Trophoblast cell (in vitro differentiated cells and primary cell): ENCODE measurements around the gene TSSK2.

Experiments used
- DNase-seq, 2 donors: peaks; one replicate each; pipeline ENCODE4 v3.0.0-alpha.2; 2016
- H2AFZ ChIP-seq: 2 replicates; pipeline ENCODE4 v1.6.1; 2013; ENCODE audit warnings: low read length, moderate library complexity, mild to moderate bottlenecking; ENCODE audit not compliant: insufficient read depth, poor library complexity
- H2AK5ac ChIP-seq: 2 replicates; pipeline ENCODE4 v1.6.1; 2013; ENCODE audit warnings: mild to moderate bottlenecking, low read length
- H2BK120ac ChIP-seq: 2 replicates; pipeline ENCODE4 v1.6.1; 2013; ENCODE audit warnings: low read length, mild to moderate bottlenecking, moderate library complexity; ENCODE audit not compliant: insufficient read depth, poor library complexity
- H2BK12ac ChIP-seq: 2 replicates; pipeline ENCODE4 v1.6.1; 2013; ENCODE audit warnings: mild to moderate bottlenecking, low read length, moderate library complexity
- H2BK5ac ChIP-seq: 2 replicates; pipeline ENCODE4 v1.6.1; 2013; ENCODE audit warnings: low read length, low read depth, moderate library complexity, mild to moderate bottlenecking; ENCODE audit not compliant: poor library complexity
- H3K14ac ChIP-seq: 2 replicates; pipeline ENCODE4 v1.6.1; 2013; ENCODE audit warnings: mild to moderate bottlenecking, low read length
- H3K18ac ChIP-seq: 2 replicates; pipeline ENCODE4 v1.6.1; 2013; ENCODE audit warnings: mild to moderate bottlenecking, low read length
- H3K23ac ChIP-seq: 2 replicates; pipeline ENCODE4 v1.6.1; 2013; ENCODE audit warnings: low read length
- H3K27ac ChIP-seq: 2 replicates; pipeline ENCODE4 v1.5.1; 2013; ENCODE audit warnings: low read depth, mild to moderate bottlenecking, inconsistent platforms, low read length, moderate library complexity
- H3K27me3 ChIP-seq: 2 replicates; pipeline ENCODE4 v1.6.1; 2013; ENCODE audit warnings: inconsistent platforms, mild to moderate bottlenecking, low read length, moderate library complexity; ENCODE audit not compliant: insufficient read depth
- H3K36me3 ChIP-seq, 2 experiments: 1 replicate in 1 of 2; 2 replicates in 1 of 2; pipeline ENCODE4 v1.6.1; 2013; ENCODE audit warnings: low read length in 2 of 2, mild to moderate bottlenecking in 2 of 2, moderate library complexity in 1 of 2; ENCODE audit not compliant: insufficient read depth in 2 of 2, control insufficient read depth in 1 of 2
- H3K4ac ChIP-seq: 2 replicates; pipeline ENCODE4 v1.6.1; 2013; ENCODE audit warnings: low read depth, mild to moderate bottlenecking, low read length, moderate library complexity
- H3K4me1 ChIP-seq, 2 experiments: 1 replicate in 1 of 2; 2 replicates in 1 of 2; pipeline ENCODE4 v1.6.1; 2013; ENCODE audit warnings: low read length in 2 of 2, mild to moderate bottlenecking in 2 of 2, moderate library complexity in 1 of 2; ENCODE audit not compliant: insufficient read depth in 2 of 2, control insufficient read depth in 1 of 2
- H3K4me2 ChIP-seq: 2 replicates; pipeline ENCODE4 v1.6.1; 2013; ENCODE audit warnings: inconsistent platforms, mild to moderate bottlenecking, low read length, moderate library complexity
- H3K4me3 ChIP-seq: 2 replicates; pipeline ENCODE4 v1.5.1; 2013; ENCODE audit warnings: mild to moderate bottlenecking, low read depth, low read length, inconsistent platforms
- H3K79me1 ChIP-seq: one replicate; pipeline ENCODE4 v1.6.1; 2013; ENCODE audit warnings: low read length
- H3K79me2 ChIP-seq: 2 replicates; pipeline ENCODE4 v1.6.1; 2013; ENCODE audit warnings: low read length, mild to moderate bottlenecking; ENCODE audit not compliant: control insufficient read depth, insufficient read depth, poor library complexity
- H3K9ac ChIP-seq: 2 replicates; pipeline ENCODE4 v1.6.1; 2013; ENCODE audit warnings: mild to moderate bottlenecking, low read length
- H3K9me3 ChIP-seq: 2 replicates; pipeline ENCODE4 v1.6.1; 2013; ENCODE audit warnings: low read depth, mild to moderate bottlenecking, control low read depth, inconsistent platforms, low read length; ENCODE audit not compliant: insufficient read depth
- H4K12ac ChIP-seq: 2 replicates; pipeline ENCODE4 v1.6.1; 2013; ENCODE audit warnings: low read depth, mild to moderate bottlenecking, low read length, moderate library complexity
- H4K8ac ChIP-seq: 2 replicates; pipeline ENCODE4 v1.6.1; 2013; ENCODE audit warnings: low read depth, mild to moderate bottlenecking, low read length, moderate library complexity
- H4K91ac ChIP-seq: one replicate; pipeline ENCODE4 v1.6.1; 2013; ENCODE audit warnings: low read depth, mild to moderate bottlenecking, low read length, moderate library complexity
- WGBS: extraction: QIAGEN DNeasy Blood & Tissue Kit; methylation state at CpG from one replicate; pipeline ENCODE4 v1.1.7; 2013; ENCODE audit warnings: missing lambda C conversion rate; ENCODE audit not compliant: insufficient read length, insufficient coverage; ENCODE audit errors: extremely low coverage; 5-methylcytosine and 5-hydroxymethylcytosine counted together

TSSK2 gene

DNA sequence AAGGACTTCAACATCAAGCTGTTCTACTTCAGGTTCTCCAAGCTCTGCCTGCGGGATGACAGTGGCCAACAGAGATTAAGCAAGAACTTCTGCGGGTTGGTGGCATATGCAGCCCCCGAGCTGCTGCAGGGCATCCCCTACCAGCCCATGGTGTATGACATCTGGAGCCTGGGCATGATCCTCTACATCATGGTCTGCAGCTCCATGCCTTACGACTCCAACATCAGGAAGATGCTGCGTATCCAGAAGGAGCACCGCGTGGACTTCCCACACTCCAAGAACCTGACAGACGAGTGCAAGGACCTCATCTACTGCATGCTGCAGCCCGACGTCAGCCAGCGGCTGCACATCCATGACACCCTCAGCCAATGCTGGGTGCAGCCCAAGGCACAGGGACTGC lies 6.1 kb upstream of the TSSK2 start:
- DNase-seq: no peak
- H3K79me2 ChIP-seq: peaks cover 14% of the 10 kb centered on the region

DNA sequence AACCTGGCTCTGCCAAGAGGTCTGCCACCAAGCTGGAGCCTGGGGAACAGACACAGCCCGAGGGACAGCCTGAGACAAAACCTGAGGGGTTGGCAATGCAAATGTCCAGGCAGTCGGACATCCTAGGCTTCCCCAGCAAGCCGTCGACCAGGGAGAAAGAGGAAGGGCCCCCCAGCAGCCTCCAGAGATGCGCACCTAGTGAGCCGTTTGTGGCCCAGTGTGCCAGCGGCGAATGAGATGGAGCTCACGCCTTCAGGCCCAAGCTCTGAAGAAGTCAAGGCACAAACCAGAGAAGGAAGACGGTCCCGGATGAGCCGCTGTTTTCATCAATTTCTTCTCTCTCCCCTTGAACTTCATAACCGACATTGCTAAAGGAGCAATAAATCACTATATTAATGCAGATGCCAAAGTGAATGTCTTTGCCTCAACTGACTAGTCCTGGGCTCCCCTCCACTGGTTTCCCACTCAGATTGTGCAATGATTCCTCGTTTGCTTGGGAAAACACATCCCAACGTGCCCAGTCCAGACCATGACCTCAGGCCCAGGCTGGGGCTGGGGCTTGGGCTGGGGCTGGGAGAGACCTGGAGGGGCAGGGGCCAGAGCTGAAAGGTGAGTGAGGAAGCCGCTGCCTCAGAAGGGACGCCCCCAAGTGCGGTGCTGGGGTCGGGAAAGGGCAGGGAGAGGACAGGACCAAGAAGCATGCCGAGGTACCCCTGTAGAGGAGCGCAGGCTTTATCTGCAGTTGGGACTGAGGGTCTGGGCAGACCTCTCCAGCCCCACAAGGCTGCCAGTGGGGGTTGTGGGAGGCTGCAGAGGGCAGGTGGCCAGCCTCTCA lies 5.4 kb upstream of the TSSK2 start:
- no peak overlapping the region for H3K4me3 ChIP-seq
- H4K8ac ChIP-seq: no peak overlapping the region
- H2BK5ac ChIP-seq: no peak overlapping the region
- peaks cover 4 to 9% of the 10 kb centered on the region in 2 experiments for H3K4me1 ChIP-seq
- H3K27me3 ChIP-seq: no peaks in the 10 kb centered on the region
- H4K12ac ChIP-seq: no peak overlapping the region
- no peak overlapping the region for H3K9ac ChIP-seq
- no peaks in the 10 kb centered on the region for H3K9me3 ChIP-seq
- H3K79me1 ChIP-seq: peaks cover 9% of the 10 kb centered on the region
- no peak overlapping the region for H2BK120ac ChIP-seq
- no peak overlapping the region for H2BK12ac ChIP-seq
- no peak overlapping the region for H3K4ac ChIP-seq
- no peak overlapping the region for H3K4me2 ChIP-seq
- H3K23ac ChIP-seq: no peak overlapping the region
- no peak overlapping the region for H3K14ac ChIP-seq
- peaks cover 9% of the 10 kb centered on the region for H3K79me2 ChIP-seq
- H2AFZ ChIP-seq: no peak overlapping the region
- no CpG with 5 or more reads among the region's 21 CpGs for WGBS
- DNase-seq: no peak
- H2AK5ac ChIP-seq: no peak overlapping the region
- H3K27ac ChIP-seq: no peak overlapping the region
- H3K36me3 ChIP-seq: no peaks in the 10 kb centered on the region
- H3K18ac ChIP-seq: no peak overlapping the region
- H4K91ac ChIP-seq: no peak overlapping the region

More for the DNA sequence above, 6.1 kb upstream of the TSSK2 start:
- H3K4ac ChIP-seq: no peak overlapping the region
- peaks cover 11 to 15% of the 10 kb centered on the region in 2 experiments for H3K4me1 ChIP-seq
- no peak overlapping the region for H3K23ac ChIP-seq
- H3K4me3 ChIP-seq: no peak overlapping the region
- H2AK5ac ChIP-seq: no peak overlapping the region
- no peak overlapping the region for H3K4me2 ChIP-seq
- no peak overlapping the region for H4K12ac ChIP-seq
- H2BK120ac ChIP-seq: no peak overlapping the region
- H2AFZ ChIP-seq: no peak overlapping the region
- H3K36me3 ChIP-seq: peaks cover 4% of the 10 kb centered on the region in 2 experiments
- WGBS: no CpG with 5 or more reads among the region's 11 CpGs
- H4K91ac ChIP-seq: no peak overlapping the region
- no peak overlapping the region for H3K18ac ChIP-seq
- no peak overlapping the region for H2BK12ac ChIP-seq
- no peak overlapping the region for H2BK5ac ChIP-seq
- H3K14ac ChIP-seq: no peak overlapping the region
- no peak overlapping the region for H3K27ac ChIP-seq
- no peaks in the 10 kb centered on the region for H3K9me3 ChIP-seq
- peaks cover 9% of the 10 kb centered on the region for H3K79me1 ChIP-seq
- H3K9ac ChIP-seq: no peak overlapping the region
- H3K27me3 ChIP-seq: no peaks in the 10 kb centered on the region
- no peak overlapping the region for H4K8ac ChIP-seq

DNA sequence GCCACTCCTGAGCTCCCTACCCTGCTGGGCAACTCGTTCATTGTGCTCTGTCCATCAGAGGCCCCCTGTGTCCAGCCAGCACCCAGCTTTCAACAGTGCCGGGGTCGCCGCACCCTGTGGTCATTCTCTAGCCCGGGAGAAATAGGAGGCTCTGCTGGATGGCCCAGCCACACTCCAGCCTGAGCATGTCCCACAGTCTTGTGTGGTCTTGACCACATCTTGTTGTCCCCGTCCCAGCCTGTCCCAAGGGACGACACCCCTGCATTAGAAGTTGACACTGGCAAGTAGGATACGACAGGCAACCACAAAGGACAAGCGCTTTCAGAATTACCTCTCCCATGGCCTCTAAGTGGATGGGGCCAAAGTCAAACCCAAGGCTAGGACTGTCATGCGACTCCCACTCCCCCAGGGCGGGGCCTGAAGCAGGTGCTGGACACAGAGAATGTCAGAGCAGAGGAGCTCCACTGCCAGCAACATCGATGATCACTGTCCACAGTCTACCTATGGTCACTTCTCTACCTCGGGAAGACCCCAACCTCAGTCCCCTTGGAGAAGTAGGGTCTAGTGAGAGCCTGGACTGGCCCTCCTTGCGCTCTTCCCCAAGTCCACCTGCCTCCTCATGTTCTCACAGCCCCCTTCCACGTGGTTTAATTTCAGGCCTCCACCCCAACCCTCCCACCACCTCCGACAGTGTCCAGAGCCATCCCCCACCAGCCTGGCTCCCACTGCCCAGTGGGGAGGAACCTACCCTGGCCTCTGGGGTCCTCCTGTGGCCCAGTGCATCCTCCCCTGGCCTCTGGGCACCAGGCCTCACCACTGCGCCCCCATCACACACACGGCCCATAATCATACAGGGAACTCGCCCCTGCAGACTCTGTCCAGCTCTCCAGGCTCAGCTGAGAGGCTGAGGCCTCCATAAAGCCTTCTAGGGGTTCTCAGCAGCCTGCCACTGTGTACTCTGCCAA lies 4.5 kb upstream of the TSSK2 start:
- no CpG with 5 or more reads among the region's 19 CpGs for WGBS
- H4K8ac ChIP-seq: no peak overlapping the region
- H2AFZ ChIP-seq: no peak overlapping the region

GRCh38 chr22:19127329-19128008 lies 3.6 kb upstream of the TSSK2 start:
- no peaks in the 10 kb centered on the region for H3K79me1 ChIP-seq
- no peak overlapping the region for H3K4me3 ChIP-seq
- H2BK5ac ChIP-seq: no peak overlapping the region
- no peak overlapping the region for H4K8ac ChIP-seq
- DNase-seq: no peak
- no peak overlapping the region for H2BK120ac ChIP-seq
- no peaks in the 10 kb centered on the region for H3K79me2 ChIP-seq
- H2AK5ac ChIP-seq: no peak overlapping the region
- no peaks in the 10 kb centered on the region for H3K9me3 ChIP-seq
- peaks cover 8 to 9% of the 10 kb centered on the region in 2 experiments for H3K36me3 ChIP-seq
- no peak overlapping the region for H2BK12ac ChIP-seq
- H3K14ac ChIP-seq: no peak overlapping the region
- H3K27me3 ChIP-seq: no peaks in the 10 kb centered on the region
- no CpG with 5 or more reads among the region's 16 CpGs for WGBS
- peaks cover 0 to 4% of the 10 kb centered on the region in 2 experiments for H3K4me1 ChIP-seq
- H2AFZ ChIP-seq: no peak overlapping the region
- no peak overlapping the region for H4K12ac ChIP-seq
- H3K23ac ChIP-seq: no peak overlapping the region
- H3K4me2 ChIP-seq: no peak overlapping the region
- H4K91ac ChIP-seq: no peak overlapping the region
- no peak overlapping the region for H3K4ac ChIP-seq
- H3K9ac ChIP-seq: no peak overlapping the region
- no peak overlapping the region for H3K18ac ChIP-seq
- no peak overlapping the region for H3K27ac ChIP-seq

More for the DNA sequence above, 4.5 kb upstream of the TSSK2 start:
- Histone ChIP-seq H3K14ac (no peak overlapping the region), H2AK5ac (no peak overlapping the region), H3K4me3 (no peak overlapping the region), H3K9me3 (no peaks in the 10 kb centered on the region), H3K79me1 (peaks cover 5% of the 10 kb centered on the region), H3K36me3 (peaks cover 2 to 5% of the 10 kb centered on the region in 2 experiments), H4K12ac (no peak overlapping the region), H4K91ac (no peak overlapping the region), H2BK12ac (no peak overlapping the region), H3K23ac (no peak overlapping the region), H3K4ac (no peak overlapping the region), H2BK5ac (no peak overlapping the region), H3K79me2 (peaks cover 5% of the 10 kb centered on the region), H3K27me3 (no peaks in the 10 kb centered on the region), H3K18ac (no peak overlapping the region), H3K9ac (no peak overlapping the region), H3K27ac (no peak overlapping the region), H2BK120ac (no peak overlapping the region), H3K4me1 (peaks cover 0 to 4% of the 10 kb centered on the region in 2 experiments), H3K4me2 (no peak overlapping the region)
- DNase-seq: no peak
